ENCODE measurements around the gene GSG1L2.

The GSG1L2 gene

DNA sequence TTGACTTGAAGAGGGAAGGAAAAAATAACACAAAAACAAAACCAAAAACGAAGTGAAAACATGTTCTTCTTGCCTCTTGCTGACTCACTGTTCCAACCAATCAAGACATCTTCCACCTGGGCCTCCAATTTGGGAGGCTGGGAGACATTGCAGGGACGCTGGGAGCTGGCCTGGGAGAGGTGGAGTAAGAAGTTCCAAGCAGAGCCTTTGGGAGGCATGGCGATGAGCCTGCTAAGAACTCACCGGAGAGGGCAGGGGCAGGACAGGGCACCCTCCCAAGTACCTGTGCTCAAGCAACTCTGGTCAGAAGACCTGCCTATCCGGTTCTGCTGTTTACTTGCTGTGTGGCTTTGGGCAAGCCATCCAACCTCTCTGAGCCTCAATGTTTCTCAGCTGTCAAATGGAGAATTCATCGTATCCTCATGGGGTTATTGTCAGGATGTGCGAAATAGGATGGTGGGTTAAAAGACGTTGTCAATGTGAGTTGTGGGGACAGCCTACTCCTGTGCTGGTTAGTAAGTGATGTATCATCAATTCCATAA is 3.0 kb upstream of the GSG1L2 start:
- ATAC-seq: no peak
- DNase-seq: no peak

DNA sequence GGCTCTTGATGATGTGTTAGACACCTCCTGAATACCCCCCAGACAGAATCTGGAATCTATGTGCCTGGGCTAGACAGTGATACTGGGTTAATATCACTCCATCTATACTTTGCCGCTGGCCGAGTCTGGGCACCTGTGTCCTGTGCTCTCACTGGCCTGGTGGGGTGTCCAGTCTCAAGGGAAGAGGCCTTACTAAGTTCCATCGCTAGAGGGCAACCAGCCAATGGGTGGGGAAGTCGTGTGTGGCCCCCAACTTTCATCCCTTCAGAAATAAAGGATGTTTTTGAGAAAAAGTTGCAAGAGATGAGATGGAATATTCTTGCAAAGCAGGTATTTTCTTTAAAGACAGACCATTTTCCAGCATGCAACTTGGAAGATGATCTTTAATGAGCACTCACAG is 2.2 kb upstream of the GSG1L2 start:
- ATAC-seq (no peak), DNase-seq (no peak)

DNA sequence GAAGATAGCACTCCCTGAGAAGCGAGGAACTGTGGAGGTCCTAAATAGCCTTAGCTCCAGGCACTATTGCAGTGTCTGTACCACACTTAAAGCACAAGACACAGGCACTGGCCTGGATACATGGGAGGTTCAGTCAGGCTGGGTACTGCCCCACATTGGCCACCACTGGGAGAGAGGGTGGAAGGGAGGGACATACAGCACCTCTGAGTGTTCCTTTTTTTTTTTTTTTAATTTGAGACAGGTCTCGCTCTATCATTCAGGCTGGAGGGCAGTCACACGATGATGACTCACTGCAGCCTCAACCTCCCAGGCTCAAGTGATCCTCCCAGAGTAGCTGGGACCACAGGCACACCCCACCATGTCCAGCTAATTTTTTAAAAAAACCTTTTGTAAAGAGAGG is 1.4 kb downstream of the GSG1L2 start:
- DNase-seq (no peak), ATAC-seq (no peak)

DNA sequence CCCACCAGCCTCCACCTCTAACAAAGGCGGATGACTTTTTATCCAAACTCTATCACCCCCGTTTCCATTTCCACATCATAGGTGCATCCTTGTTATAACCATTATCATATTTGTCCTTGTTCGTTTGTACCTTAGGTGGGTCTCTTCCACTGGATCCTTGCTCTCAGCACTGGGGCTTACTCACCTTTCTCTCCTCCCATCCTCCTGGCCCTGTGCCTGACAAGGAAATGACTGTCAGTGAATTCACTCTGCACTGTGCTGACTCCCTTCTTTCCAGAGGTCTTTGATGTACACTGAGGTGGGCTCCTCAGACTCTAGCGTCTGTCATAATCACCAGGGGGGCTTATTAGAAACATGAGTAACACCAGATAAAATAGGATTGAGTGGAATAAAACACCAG is 3.1 kb downstream of the GSG1L2 start:
- no peak for DNase-seq
- no peak for ATAC-seq

DNA sequence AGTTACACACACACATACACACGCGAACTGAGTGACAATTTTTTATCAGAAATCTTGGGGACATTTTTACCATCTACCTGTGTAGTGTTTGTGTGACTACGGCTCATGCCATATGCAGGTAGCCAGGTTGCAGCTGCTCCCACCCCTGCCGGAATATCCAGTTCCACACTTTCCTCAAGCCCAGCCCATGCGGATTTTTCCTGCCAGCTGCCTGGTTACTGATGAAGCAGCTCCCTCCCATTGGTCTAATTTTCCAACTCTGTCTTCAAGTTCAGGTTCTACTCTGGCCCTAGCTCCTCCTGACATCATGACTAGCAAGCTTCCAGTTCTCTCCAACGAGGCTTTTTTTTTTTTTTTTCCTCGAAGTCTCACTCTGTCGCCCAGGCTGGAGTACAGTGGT is 4.8 kb downstream of the GSG1L2 start:
- ATAC-seq (no peak), DNase-seq (no peak)

DNA sequence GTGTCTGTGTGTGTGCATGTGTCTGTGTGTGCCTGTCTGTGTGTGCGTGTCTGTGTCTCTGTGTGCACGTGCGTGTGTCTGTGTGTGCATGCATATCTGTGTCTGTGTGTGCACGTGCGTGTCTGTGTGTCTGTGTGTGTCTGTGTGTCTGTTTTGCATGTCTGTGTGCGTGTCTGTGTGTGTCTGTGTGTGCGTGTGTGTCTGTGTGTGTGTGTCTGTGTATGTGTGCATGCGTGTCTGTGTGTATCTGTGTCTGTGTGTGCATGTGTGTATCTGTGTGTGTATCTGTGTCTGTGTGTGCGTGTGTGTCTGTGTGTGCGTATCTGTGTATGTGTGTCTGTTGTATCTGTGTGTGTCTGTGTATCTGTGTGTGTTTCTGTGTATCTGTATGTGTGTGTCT is 5.4 kb downstream of the GSG1L2 start:
- DNase-seq: no peak
- ATAC-seq: no peak

DNA sequence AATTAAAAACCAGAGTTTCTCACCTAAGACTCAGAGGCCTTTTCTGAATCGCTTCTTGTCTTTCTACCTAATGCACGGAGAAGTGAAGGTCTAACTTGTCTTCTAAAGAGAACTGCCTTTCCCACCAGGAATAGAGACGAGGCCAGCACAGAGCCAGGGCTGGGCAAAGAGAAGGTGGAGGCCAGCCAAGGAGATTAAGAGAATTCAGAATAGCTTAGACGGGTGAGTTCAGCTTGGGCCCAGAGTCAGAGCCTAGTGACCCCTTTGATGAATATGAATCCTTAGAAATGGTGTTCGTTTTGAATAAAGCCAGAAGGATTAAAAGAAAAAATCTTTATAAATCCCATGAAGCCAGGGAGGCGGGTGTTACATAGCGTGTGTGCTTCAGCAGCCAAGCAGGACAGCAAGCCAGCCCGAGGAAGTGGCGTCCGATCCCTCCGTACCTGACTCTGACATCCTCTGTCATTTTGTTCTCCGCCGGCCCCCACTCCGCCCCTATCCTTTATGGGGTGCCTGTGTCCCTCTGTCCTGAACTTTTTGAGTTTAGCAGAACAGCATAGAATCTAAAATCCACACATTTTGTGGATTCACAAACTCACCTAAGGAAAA is 7.4 kb downstream of the GSG1L2 start:
- DNase-seq (no peak), ATAC-seq (no peak)

DNA sequence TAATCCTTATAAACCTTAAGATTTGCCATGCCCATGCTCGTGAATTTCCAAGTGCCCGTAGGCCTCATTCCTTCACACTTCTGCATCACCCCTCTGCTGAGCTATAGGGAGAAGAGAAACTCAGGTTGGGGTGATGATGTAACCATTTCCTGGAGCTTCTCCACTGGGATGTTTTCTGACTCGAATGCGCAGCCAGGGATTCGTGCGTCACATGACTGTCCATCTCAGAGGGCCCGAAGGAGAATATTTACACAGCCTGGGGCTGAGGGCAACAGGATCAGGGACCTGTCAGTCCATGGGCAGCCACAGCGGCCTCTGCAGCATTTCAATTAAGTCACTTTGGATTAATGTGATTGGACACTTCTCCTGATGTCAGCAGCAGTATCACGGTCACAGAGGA is 8.7 kb downstream of the GSG1L2 start:
- DNase-seq (no peak), ATAC-seq (no peak)

DNA sequence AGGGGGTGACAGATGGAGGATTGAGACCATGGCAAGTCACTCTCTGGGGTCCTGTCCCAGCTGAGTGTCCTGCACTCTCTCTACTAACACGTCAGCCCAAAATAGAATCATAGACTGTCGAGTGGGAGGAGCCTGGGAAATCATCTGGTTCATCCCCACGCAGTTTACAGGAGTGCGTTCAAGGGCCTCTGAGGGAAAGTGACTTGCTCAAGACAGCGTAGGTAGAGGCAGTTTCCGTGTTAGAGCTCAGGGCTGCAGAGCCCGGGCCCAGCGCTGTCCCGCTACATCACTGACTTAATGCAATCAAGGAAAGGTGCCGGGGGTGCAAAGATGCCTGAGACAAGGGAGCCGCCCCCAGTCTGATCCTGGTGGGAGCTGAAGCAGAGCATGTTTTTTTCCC is 10.3 kb downstream of the GSG1L2 start:
- ATAC-seq (no peak), DNase-seq (no peak)

DNA sequence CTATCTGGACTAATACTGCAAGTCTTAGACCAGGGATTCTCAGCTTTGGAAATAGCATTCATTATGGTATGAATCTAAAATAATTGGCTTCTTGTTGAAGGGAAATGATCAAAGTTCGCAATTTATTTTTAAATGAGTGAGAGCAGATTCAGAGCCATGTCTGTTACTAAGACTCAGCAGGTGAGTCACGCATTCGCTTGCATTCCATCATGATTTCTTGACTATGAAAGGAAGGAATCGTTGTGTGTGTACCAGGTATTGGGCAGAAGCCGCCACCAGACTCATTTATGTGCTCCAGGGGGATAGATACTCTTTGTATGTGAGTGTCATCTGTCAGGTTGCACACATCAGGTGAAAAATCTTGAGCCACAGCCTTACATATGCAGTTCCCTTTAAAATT is 10.8 kb downstream of the GSG1L2 start:
- no peak for ATAC-seq

DNA sequence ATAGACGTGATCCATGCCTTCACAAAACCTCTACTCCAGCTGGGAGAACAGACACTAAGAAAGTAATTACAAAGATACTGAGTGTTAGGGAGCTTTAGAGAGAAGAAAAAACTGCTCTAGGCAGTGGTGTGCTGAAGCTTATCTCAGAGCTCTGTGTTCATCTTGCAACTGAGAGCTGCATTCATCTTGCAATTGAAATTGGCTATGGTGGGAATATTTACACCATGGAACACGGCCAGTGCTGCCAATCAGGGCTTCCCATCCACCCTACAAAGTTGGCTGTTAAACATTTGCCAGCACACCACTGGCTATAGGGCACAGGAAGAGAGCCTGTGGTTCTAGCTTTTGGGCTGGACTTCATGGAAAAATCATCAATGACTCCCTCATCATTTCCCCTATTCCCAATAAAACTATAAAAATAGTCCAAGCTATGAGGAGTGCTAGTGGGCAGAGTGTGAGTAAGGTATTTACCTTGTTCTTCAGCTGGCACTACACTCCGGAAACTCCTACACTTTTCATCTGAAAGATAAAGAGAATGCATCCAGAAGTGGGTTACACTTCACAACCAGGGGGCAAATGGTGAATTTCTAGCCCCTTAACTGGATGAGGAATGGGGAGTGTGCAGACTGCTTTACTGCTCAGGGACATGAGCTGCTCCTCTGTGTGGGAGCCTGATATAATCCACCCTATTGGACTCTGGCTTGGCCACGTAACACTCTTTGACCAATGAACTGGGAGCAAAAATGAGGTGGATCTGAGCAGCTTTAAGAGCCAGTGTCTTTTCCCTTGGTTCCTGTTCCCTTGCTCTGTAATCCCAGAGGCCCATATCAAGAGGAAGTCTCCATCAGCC is 11.6 kb downstream of the GSG1L2 start:
- no peak for ATAC-seq

More for the DNA sequence above, 10.8 kb downstream of the GSG1L2 start:
- DNase-seq: no peak

DNA sequence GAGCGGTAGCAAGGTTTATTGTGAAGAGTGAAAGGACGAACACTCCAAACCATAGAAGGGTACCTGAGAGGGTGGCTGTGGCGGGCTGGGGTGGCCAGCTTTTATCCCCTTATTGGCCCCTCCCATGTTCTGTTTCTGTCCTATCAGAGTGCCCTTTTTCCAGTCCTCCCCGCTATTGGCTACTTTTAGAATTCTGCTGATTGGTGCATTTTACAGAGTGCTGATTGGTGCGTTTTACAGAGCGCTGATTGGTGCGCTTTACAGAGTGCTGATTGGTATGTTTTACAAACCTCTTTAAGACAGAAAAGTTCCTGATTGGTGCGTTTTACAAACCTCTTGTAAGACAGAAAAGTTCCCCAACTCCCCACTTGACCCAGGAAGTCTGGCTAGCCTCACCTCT is 12.5 kb downstream of the GSG1L2 start:
- no peak for DNase-seq
- no peak for ATAC-seq

More for the DNA sequence above, 11.6 kb downstream of the GSG1L2 start:
- DNase-seq: no peak

DNA sequence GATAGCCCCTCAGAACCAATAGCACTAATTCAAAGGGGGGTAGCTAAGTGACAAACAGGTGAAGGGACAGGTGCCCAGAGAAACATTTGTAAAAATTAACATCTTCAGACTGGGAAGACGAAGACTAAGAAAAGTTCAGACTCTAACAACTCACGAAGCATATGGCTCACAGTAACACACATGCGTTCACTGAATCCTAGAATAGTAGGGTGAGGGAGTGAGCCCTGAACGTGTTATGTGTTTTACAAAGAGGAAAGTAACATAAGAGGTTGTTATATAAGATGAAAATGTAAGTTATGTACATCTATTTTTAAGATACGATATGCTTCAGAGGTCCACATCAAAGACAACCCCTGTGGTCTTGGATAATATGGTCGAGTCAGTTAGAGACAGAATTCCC is 15.2 kb downstream of the GSG1L2 start:
- ATAC-seq (no peak), DNase-seq (no peak)

DNA sequence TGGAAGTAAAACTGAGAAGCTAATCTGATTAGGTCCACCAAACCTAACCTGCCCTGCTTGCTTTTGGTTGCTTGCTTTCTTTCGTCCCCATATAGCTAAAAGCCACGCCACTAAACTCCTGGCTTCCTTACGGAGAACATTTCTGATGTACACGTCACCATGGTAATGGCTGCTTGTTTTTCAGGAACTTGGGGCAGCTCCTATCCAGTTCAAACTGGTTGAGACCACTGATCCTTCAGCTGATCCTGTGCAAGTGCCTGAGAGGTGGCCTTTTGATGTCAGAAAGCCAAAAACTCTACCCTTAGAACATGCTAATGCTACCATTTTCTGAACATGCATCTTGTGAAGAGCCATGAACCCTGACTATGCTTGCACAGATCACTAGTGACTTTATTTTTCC is 16.1 kb downstream of the GSG1L2 start:
- ATAC-seq (no peak), DNase-seq (no peak)

DNA sequence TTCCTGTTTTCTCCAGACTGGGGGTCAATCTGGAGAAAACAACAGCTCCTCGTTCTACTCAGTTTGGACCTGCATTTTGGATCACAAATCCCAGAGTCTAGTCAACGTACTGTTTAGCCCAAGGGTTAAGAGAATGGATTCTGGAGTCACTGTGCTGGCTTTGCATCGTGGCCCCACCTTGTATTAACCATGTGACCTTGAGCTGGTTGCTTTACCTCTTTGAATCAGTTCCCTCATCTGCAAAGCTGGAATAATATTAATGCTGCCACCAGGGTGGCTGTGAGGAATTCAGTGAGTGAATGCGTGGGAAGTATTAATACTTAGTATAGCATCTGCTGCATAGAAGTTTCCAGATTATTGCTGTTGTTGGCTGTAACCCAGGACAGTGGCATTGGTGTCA is 19.2 kb downstream of the GSG1L2 start:
- no peak for DNase-seq
- ATAC-seq: no peak

DNA sequence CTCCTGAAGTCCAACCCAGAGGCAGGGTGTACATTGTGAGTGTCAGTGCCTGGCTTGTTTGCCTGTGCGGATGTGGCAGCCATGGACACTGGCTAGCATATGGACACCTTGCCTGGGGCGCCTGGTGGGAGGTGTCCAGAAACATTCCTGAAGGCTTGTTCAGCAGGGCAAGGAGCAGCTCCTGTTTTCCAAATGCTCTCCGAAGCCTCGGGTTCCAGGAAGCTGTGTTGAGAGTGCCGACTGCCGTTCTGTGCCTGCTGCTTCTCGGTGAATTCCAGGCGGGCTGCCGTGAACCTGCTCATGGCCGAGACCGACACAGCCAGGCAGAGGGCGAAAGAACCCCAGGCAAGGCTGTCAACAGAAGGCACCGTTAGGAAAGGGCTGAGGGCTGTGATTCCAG is 19.6 kb downstream of the GSG1L2 start:
- ATAC-seq (no peak), DNase-seq (no peak)

DNA sequence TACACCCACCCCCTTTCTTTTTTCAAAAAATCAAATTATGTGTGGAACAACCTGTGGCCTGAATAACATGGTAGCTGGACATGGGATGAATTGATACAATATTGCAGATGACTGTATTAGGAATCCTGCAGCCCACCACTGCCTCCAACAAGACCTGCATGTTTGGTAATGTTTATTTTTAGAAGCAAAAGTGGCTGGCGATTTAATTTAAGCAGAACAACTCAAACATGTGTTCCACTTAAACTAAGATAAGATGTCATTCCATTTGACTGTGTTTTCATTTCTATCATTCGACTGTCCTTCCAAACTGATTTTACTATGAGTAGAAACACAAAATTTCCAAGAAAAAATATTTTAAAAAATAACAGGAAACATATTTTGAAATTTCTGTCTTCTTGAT is 20.4 kb downstream of the GSG1L2 start:
- DNase-seq: no peak
- no peak for ATAC-seq

DNA sequence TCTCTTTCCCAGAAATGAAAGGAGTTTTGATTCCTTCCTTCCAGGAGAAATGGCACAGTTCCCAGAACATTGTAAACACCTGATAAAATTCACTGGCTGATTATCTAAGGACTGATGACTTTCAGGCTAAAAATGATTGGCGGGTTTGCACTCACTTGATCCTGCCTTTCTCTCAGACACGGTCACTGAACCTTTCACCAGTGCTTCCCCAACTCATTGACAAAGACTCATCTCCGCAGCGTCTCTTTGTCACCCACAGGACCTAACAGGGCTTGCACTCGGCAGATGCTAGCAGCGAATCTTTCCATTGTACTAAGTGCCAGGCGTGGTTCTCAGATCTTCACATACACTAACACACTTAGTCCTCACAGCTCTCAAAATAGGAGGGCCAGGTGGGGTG is 23.2 kb downstream of the GSG1L2 start:
- ATAC-seq (no peak), DNase-seq (no peak)

DNA sequence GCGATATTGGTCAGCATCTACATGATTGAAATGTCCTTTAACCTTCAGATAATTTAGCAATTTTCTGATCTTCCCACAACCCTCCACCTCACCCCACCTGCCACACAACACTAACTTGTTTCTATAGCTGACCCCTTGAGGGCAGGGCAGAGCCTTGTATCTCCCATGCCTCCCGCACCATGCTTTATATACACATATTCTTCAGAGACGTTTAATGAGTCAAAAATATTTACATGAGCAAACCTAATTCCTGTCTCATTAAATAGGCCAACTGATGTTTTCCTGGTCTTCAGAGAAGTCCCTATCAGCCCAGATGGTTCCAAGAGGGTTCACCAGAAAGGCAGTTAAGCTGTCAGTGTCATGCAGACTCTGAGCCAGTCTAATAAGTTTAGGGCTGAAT is 23.9 kb downstream of the GSG1L2 start:
- DNase-seq: no peak

DNA sequence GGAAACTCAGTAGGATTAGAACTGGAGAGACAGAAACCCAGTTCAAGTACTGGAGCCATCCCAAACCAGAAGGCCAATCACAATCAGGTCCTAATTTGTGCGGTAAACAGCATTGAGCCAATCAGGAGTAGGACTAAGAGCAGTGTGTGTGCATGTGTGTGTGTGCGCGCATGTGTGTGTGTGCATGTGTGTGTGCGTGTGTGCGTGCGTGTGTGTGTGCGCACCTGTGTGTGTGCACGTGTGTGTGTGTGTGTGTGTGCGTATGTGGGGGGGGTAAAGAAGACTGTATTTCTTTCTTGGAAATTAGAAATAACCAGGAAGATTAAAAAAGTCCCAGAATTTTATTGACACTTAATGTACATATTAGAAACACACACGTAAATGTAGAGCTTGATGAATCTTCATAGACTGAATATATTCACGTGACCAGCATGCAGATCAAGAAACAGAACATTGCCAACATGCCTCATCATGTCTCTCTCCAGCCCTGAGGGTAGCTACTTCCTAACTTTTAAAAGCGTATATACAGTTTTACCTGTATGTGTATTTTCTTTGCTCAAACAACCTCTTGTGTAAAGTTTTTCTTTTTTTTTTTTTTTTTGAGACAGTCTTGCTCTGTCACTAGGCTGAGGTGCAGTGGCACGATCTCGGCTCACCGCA is 29.6 kb downstream of the GSG1L2 start:
- DNase-seq (no peak), ATAC-seq (no peak)

More for the DNA sequence above, 23.9 kb downstream of the GSG1L2 start:
- ATAC-seq: no peak

DNA sequence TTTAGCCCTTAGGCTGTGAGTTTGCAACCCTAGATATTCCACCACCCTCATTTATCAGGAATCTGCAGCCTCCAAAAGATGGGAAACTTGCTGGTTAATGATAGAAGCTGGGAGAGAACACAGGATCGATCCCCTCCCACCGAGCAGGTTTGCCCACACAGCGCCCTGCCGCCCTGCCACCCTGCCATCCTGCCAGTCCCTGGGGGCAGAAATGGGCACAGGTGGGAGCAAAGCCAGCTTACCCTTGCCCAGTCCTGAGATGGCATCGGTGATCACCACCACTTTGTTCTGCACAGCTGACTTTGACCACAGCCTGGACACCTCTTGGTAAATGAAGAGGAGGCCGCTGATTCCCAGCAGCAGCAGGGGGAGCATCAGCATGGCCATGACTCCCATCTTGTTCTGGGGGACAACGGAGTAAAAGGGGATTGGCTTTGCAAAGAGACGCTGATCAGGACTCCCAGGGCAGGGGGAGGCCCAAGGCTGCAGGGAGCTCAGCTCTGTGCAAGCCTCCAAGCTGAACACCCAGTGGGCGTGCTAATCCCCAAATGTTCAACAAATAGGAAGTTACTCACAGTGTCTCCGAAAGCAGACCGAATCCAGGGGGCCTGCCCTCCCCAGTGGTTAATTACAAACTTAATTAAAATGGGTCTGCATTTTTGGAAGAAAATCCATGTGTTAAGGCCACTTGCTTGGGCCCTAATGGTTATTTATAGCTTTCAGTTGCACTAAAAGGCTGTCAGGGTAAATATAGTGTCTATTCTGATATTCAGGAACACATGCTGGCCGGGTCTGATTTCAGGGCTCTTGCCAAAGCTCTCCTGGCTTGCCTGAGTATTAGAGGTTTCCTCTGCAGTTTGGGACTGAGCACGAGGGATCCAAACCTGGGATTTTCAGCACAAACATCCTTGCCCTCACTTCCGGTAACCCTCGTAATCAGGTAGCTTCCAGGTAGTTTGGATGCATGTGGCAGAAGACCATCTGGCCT is 30.7 kb downstream of the GSG1L2 start, which contains the start of gene DHRS7C:
TSS of gene DHRS7C (minus strand) at position 704 of the 988 bp plus-strand sequence. CDS start at position 396, 308 bp downstream.
- DNase-seq (no peak), ATAC-seq (no peak)

DNA sequence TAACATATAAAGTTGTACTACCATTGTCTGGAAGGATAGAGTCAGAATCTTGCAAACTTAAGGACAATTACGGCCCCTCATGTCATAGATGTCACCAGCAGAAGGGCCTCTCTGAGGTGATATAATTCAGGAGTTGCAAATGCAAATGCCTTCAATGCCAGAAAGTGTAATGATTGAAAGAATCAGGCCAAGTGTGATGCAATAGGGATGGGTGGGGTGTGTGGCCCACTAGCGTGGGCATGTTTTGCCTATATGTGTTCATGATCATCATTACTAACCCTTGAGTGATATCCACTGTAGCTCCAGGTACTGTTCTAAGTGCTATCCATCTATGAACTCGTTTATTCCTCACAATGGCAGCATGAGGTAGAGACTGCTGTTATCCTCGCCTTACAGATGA is 31.6 kb downstream of the GSG1L2 start:
- ATAC-seq (no peak), DNase-seq (no peak)
